Measurements from ENCODE around the gene BICDL2. TPM values are rescaled to one million over a fixed set of nuclear protein-coding genes. Genes with fewer than 3 reads are reported as not detected.

BICDL2 gene
- total and polyA plus RNA-seq, 9 of the 15 experiments (the other 6 are each of a cell fraction or from before 2014, with no cell fraction given): 0.09 to 0.28 (median 0.09) TPM; not detected in 6

DNA sequence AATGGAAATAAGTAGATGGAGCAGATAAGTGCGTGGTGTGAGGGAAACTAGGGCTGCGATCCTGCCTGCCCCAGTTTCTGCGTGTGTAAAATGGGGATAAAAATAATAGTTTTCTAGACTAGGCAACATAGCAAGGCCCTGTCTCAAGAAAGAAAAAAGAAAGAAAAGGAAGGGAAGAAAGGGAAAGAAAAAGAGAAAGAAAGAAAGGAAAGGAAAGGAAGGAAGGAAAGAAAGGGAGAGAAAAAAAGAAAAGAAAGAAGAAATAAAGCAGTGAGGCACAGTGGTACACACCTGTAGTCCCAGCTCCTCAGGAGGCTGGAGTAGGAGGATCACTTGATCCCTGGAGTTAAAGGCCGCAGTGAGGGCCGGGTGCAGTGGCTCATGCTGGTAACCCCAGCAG lies 54.3 kb downstream of the BICDL2 start (continued):
- TF ChIP-seq, protein P1, sequence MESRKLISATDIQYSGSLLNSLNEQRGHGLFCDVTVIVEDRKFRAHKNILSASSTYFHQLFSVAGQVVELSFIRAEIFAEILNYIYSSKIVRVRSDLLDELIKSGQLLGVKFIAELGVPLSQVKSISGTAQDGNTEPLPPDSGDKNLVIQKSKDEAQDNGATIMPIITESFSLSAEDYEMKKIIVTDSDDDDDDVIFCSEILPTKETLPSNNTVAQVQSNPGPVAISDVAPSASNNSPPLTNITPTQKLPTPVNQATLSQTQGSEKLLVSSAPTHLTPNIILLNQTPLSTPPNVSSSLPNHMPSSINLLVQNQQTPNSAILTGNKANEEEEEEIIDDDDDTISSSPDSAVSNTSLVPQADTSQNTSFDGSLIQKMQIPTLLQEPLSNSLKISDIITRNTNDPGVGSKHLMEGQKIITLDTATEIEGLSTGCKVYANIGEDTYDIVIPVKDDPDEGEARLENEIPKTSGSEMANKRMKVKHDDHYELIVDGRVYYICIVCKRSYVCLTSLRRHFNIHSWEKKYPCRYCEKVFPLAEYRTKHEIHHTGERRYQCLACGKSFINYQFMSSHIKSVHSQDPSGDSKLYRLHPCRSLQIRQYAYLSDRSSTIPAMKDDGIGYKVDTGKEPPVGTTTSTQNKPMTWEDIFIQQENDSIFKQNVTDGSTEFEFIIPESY (CRISPR knock-in tag; IDR thresholded peaks at IDR 0.05): no peak
- 0 out of 2 replicates have a peak, but pooled peaks have one; percentile 17 for TF ChIP-seq TAL1 (IDR thresholded peaks at IDR 0.05)
- 0 out of 2 replicates have a peak, but pooled peaks have one; percentile 81 for TF ChIP-seq LARP7 (IDR thresholded peaks at IDR 0.05)
- TF ChIP-seq, protein P2, sequence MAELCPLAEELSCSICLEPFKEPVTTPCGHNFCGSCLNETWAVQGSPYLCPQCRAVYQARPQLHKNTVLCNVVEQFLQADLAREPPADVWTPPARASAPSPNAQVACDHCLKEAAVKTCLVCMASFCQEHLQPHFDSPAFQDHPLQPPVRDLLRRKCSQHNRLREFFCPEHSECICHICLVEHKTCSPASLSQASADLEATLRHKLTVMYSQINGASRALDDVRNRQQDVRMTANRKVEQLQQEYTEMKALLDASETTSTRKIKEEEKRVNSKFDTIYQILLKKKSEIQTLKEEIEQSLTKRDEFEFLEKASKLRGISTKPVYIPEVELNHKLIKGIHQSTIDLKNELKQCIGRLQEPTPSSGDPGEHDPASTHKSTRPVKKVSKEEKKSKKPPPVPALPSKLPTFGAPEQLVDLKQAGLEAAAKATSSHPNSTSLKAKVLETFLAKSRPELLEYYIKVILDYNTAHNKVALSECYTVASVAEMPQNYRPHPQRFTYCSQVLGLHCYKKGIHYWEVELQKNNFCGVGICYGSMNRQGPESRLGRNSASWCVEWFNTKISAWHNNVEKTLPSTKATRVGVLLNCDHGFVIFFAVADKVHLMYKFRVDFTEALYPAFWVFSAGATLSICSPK (IDR thresholded peaks at IDR 0.05; ENCODE audit: borderline replicate concordance): peak; percentile 96; the same call in 1 of the 2 replicates
- peak; percentile 32 to 56; a peak in 3 of 4 replicates for TF ChIP-seq ARNT (IDR thresholded peaks at IDR 0.05)
- TF ChIP-seq SIN3B (IDR thresholded peaks at IDR 0.05; ENCODE audit: low read depth): no peak
- no peak for TF ChIP-seq NEUROD1 (IDR thresholded peaks at IDR 0.05; ENCODE audit: borderline replicate concordance, low read depth, low read length, partially characterized antibody)
- TF ChIP-seq TFAM (CRISPR knock-in tag; conservative IDR thresholded peaks at IDR 0.05): no peak
- 0 out of 2 replicates have a peak, but pooled peaks have one; percentile 42 for TF ChIP-seq KHSRP (IDR thresholded peaks at IDR 0.05)
- TF ChIP-seq TCF3 (CRISPR knock-in tag; IDR thresholded peaks at IDR 0.05): no peak
- TF ChIP-seq, protein P3, sequence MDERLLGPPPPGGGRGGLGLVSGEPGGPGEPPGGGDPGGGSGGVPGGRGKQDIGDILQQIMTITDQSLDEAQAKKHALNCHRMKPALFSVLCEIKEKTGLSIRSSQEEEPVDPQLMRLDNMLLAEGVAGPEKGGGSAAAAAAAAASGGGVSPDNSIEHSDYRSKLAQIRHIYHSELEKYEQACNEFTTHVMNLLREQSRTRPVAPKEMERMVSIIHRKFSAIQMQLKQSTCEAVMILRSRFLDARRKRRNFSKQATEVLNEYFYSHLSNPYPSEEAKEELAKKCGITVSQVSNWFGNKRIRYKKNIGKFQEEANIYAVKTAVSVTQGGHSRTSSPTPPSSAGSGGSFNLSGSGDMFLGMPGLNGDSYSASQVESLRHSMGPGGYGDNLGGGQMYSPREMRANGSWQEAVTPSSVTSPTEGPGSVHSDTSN (CRISPR knock-in tag; IDR thresholded peaks at IDR 0.05; ENCODE audit: low read depth): no peak
- TF ChIP-seq, protein P3 (tag; conservative IDR thresholded peaks at IDR 0.05; ENCODE audit: low read depth): no peak
- TF ChIP-seq, protein P4, sequence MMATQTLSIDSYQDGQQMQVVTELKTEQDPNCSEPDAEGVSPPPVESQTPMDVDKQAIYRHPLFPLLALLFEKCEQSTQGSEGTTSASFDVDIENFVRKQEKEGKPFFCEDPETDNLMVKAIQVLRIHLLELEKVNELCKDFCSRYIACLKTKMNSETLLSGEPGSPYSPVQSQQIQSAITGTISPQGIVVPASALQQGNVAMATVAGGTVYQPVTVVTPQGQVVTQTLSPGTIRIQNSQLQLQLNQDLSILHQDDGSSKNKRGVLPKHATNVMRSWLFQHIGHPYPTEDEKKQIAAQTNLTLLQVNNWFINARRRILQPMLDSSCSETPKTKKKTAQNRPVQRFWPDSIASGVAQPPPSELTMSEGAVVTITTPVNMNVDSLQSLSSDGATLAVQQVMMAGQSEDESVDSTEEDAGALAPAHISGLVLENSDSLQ (IDR thresholded peaks at IDR 0.05): no peak
- peak; percentile 41; the same call in 1 of the 2 replicates for TF ChIP-seq MTA1 (IDR thresholded peaks at IDR 0.05; ENCODE audit: borderline replicate concordance)
- no peak for TF ChIP-seq MAFG (tag; conservative IDR thresholded peaks at IDR 0.05)
- no peak for TF ChIP-seq RBM34 (IDR thresholded peaks at IDR 0.05; ENCODE audit: borderline replicate concordance, insufficient read depth, low read length)
- TF ChIP-seq NFATC3 (IDR thresholded peaks at IDR 0.05): 0 out of 2 replicates have a peak, but pooled peaks have one; percentile 36
- TF ChIP-seq, protein P5, sequence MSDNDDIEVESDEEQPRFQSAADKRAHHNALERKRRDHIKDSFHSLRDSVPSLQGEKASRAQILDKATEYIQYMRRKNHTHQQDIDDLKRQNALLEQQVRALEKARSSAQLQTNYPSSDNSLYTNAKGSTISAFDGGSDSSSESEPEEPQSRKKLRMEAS (CRISPR knock-in tag; IDR thresholded peaks at IDR 0.05): no peak
- TF ChIP-seq NCOA4 (IDR thresholded peaks at IDR 0.05; ENCODE audit: partially characterized antibody): peak; percentile 23
- peak; percentile 74; the same call in 1 of the 2 replicates for TF ChIP-seq OTX1 (CRISPR knock-in tag; IDR thresholded peaks at IDR 0.05)
- no peak for TF ChIP-seq EGR1 (conservative IDR thresholded peaks at IDR 0.05)

Measured in K562 (cell line).